Activated CD4-positive, alpha-beta T cell treated with anti-CD3 and anti-CD28 coated beads, Interleukin-2, amount 50 U/mL, for 1 hour (primary cell): ENCODE data around the gene GCNA.
"Not testable (repeated sequence)": the region's sequence is repeated elsewhere in the genome, so short reads cannot be mapped to it uniquely, and the experiment has no call there.

Experiments
- DNase-seq: peaks from one replicate; pipeline ENCODE4 v3.0.0-alpha.2; 2020

Gene GCNA

DNA sequence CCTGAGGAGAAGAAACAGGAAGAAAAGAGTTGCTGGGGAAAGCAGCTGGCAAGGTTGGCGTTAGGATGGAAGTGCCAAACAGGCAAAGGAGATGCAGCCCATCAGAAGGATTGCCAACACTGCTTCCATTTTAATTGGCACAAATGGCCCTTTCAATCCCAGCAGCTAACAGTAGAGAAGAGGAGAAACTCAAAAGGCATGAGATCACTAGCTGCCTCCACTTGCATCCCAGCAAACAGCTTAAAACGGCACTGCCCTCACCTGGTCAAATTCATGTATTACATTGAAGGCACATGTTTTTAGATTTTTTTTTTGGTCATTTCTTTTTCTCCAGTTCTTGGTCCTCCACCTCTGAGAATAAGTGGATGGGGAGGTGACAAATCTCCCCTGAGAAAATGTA, 74.2 kb downstream of the GCNA start:
- DNase-seq = peak; percentile 49

DNA sequence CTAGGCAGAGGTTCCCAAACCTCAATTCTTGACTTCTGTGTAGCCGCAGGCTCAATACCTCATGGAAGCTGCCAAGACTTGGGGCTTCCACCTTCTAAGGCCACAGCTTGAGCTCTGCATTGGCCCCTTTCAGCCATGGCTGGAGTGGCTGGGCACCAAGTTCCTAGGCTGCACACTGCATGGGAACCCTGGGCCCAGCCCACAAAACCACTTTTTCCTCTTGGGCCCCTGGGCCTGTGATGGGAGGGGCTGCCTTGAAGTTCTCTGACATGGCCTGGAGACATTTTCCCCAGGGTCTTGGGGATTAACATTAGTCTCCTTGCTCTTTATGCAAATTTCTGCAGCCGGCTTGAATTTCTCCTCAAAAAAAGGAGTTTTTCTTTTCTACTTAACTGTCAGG, 75.1 kb downstream of the GCNA start:
- no peak for DNase-seq

DNA sequence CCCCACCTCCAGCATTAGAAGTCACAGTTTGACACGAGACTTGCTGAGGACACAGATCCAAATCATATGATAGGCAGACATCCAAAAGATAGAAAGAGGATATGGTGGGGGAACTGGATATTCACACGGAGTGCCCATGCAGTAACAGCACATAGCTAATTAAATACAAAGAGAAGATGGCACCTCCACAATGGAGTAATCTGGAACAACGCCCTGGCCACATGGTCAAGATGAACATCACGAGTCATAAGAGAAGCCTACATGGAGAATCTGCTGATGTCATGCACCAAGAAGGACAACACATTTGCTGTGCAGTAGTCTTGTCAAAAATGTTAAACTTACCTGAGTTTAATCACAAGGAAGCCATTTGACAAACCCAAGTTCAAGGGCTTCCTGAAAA, 79.0 kb downstream of the GCNA start:
- no peak for DNase-seq

DNA sequence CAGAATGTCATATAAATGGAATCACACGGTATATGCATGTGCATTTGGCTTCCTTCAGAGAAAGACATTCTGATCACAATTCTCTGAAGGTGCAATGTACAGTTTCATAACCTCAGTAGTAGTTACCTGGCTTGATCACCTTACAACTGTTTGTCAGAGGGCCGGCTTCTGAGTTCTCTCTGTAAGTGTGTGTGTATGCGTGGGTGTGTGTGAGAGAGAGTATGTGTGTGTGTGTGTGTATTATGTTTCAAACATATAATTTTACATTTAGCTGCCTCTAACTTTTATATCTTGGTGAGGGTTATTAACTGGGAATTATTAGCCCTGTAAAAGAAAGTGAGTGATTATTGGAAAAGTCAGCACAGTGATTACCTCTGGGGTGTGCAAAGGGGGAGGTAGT, 81.1 kb downstream of the GCNA start:
- no peak for DNase-seq

DNA sequence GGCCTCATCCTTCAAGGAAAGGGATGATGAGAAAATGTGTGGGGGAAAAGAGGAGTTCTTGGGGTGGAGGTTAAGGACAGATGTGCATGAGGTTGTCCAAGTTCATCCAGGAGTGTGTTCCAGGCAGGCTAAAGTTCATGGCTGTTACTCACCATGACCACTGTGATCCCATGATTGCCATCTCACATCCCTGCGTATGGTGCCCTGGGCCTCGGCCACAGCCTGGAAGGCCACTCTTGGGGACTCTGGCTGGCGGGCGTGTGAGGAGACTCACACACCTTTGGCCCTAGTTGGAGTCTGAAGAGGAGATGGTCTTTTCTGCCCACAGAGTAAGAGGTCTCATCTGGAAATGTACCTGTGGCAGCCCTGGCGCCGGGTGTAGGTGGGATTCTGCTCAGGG, 81.7 kb downstream of the GCNA start:
- DNase-seq = no peak

DNA sequence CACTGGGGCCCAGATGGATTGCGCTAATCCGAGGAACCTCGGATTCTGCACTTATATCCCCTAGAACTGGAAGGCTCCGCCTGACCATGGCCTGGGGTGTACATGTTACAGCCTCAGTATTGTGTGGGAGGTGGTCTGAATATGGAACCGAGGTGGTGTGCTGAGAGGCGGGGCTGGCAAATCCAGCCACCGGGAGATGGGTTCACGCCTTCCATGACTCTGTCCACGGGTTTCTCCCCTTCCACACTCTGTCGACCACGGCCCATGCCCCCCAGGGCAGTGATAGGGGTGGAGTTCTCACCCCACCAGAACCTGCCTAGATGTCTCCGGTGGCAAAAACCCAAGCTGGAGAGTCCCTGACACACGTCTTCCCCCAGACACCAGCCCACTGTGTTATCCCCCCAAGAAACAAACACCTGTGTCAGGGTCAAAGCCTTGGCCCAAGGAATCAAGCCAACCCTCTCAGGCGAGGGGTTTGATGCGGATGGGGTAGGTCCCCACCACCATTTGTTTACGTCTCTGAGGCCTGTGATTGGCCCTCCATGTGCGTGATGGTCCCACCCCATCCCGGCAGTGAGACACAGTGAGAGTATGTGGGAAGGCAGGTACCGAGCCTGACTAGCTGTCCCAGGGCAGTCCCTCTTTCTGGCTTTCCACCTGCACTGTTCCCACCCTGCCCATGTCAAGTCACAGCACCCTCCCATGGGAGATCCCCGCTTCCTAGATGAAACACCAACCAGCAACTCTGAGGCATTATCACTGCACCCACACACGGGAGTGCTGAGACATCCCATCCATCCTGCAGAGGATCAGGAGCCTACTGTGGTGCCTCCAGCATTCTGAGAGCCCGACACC, 82.6 kb downstream of the GCNA start:
- DNase-seq = no peak

DNA sequence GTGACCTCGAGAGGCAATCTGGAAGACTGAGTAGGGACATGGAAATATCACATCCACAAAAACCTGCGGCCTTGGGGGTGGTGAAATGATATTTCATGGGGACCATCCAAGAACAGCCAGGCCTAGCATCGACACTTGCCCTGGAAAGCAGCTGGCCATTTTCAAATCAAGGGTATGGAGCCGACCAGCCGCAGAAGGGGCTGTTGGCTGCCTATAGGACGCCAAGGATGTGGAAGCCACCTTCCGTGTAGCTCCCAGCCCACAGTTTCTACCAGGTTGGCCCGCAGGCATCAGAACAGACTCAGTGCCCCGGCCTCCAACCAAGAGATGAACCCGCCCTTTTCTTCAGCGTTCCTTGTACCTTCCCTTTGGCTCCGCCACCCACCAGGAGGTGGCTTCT, 83.7 kb downstream of the GCNA start:
- no peak for DNase-seq

DNA sequence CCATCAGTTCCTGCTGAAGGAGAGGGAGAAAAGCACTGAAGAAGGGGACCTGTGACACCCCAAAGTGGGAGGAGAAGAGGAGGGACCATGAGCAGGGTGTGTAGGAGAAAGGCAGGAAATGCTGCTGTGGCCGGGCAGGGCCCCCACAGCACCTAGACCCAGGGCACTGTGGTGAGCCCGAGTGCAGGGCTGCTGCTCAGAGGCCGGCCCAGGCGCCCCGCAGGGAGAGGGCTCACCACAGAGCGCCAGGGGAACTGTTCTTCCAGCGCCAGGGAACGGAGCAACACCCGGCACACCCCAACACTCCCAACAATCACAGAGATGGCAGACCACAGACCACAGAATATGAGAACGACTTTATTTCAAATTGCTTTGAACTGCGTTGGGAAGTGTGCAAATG, 84.4 kb downstream of the GCNA start:
- DNase-seq = not testable (repeated sequence)
